KMS-11 (cell line): ENCODE data around the gene YEATS4.

Experiments used
- H2AFZ ChIP-seq: fragments of 200-600 bp; sonication (generic); 2 replicates; pipeline ENCODE4 v1.6.1; 2016; ENCODE audit warnings: antibody characterized with exemption, mixed run types, low read depth
- H3K27ac ChIP-seq: fragments of 200-600 bp; sonication (generic); 2 replicates; pipeline ENCODE4 v1.6.1; 2016; ENCODE audit warnings: mild to moderate bottlenecking, mixed run types
- H3K27me3 ChIP-seq: fragments of 200-600 bp; sonication (generic); 2 replicates; pipeline ENCODE4 v1.6.1; 2017; ENCODE audit warnings: mild to moderate bottlenecking, low read depth, mixed run types, moderate library complexity; ENCODE audit not compliant: insufficient read depth
- H3K36me3 ChIP-seq: fragments of 200-600 bp; sonication (generic); 2 replicates; pipeline ENCODE4 v1.6.1; 2017; ENCODE audit warnings: mild to moderate bottlenecking, mixed run types; ENCODE audit not compliant: insufficient read depth
- H3K4me1 ChIP-seq: fragments of 200-600 bp; sonication (generic); 2 replicates; pipeline ENCODE4 v1.6.1; 2016; ENCODE audit warnings: mild to moderate bottlenecking, low read depth, mixed run types; ENCODE audit not compliant: poor library complexity, severe bottlenecking
- H3K4me2 ChIP-seq: fragments of 200-600 bp; sonication (generic); 2 replicates; pipeline ENCODE4 v1.7.0; 2016; ENCODE audit warnings: mild to moderate bottlenecking, mixed run types
- H3K4me3 ChIP-seq: fragments of 200-600 bp; sonication (generic); IDR thresholded peaks from 2 replicates; pipeline ENCODE4 v1.6.1; 2017; ENCODE audit warnings: low read depth, low read length, mixed read lengths; ENCODE audit not compliant: insufficient read depth
- H3K79me2 ChIP-seq: fragments of 200-600 bp; sonication (generic); 2 replicates; pipeline ENCODE4 v1.6.1; 2016; ENCODE audit warnings: low read depth, mixed run types; ENCODE audit not compliant: insufficient read depth
- H3K9ac ChIP-seq: fragments of 200-600 bp; sonication (generic); 2 replicates; pipeline ENCODE4 v1.6.1; 2016; ENCODE audit warnings: mild to moderate bottlenecking, mixed run types
- H4K20me1 ChIP-seq: fragments of 200-600 bp; sonication (generic); 2 replicates; pipeline ENCODE4 v1.6.1; 2016; ENCODE audit warnings: mild to moderate bottlenecking, mixed run types; ENCODE audit not compliant: insufficient read depth
- CTCF ChIP-seq: fragments of 200-600 bp; sonication (generic); conservative IDR thresholded peaks from 2 replicates; pipeline ENCODE4 v1.6.1; 2017; ENCODE audit warnings: low read depth, mild to moderate bottlenecking, antibody characterized with exemption, low read length, moderate library complexity, mixed read lengths

The YEATS4 gene

GRCh38 chr12:69415471-69416275 is 56.1 kb downstream of the YEATS4 start:
- no peaks in the 10 kb centered on the region for H3K36me3 ChIP-seq
- H2AFZ ChIP-seq: no peak overlapping the region
- no peaks in the 10 kb centered on the region for H4K20me1 ChIP-seq
- no peak overlapping the region for H3K27ac ChIP-seq
- H3K4me1 ChIP-seq: no peaks in the 10 kb centered on the region
- peak; percentile 69 for TF ChIP-seq CTCF
- H3K79me2 ChIP-seq: no peaks in the 10 kb centered on the region
- no peaks in the 10 kb centered on the region for H3K27me3 ChIP-seq
- H3K9ac ChIP-seq: no peak overlapping the region
- H3K4me2 ChIP-seq: no peak overlapping the region
- H3K4me3 ChIP-seq: no peak overlapping the region

GRCh38 chr12:69417231-69417630 is 57.7 kb downstream of the YEATS4 start:
- Histone ChIP-seq H3K4me3 (no peak overlapping the region), H3K27ac (no peak overlapping the region), H2AFZ (no peak overlapping the region), H3K4me1 (no peaks in the 10 kb centered on the region), H3K27me3 (no peaks in the 10 kb centered on the region), H3K9ac (no peak overlapping the region), H3K4me2 (no peak overlapping the region), H3K79me2 (no peaks in the 10 kb centered on the region), H3K36me3 (no peaks in the 10 kb centered on the region), H4K20me1 (no peaks in the 10 kb centered on the region)
- TF ChIP-seq CTCF: no peak

GRCh38 chr12:69417741-69418167 is 58.2 kb downstream of the YEATS4 start:
- no peak overlapping the region for H3K9ac ChIP-seq
- no peak overlapping the region for H3K4me2 ChIP-seq
- H3K79me2 ChIP-seq: no peaks in the 10 kb centered on the region
- no peaks in the 10 kb centered on the region for H4K20me1 ChIP-seq
- H3K36me3 ChIP-seq: no peaks in the 10 kb centered on the region
- no peak for TF ChIP-seq CTCF
- H3K27me3 ChIP-seq: no peaks in the 10 kb centered on the region
- H2AFZ ChIP-seq: no peak overlapping the region
- no peak overlapping the region for H3K27ac ChIP-seq
- H3K4me1 ChIP-seq: no peaks in the 10 kb centered on the region
- H3K4me3 ChIP-seq: no peak overlapping the region

- no peak overlapping the region for H2AFZ ChIP-seq
- no peaks in the 10 kb centered on the region for H3K27me3 ChIP-seq
- H3K4me3 ChIP-seq: no peak overlapping the region
- no peak overlapping the region for H3K9ac ChIP-seq
- no peaks in the 10 kb centered on the region for H3K4me1 ChIP-seq
- no peak overlapping the region for H3K27ac ChIP-seq
- no peak for TF ChIP-seq CTCF
- H3K79me2 ChIP-seq: no peaks in the 10 kb centered on the region
- no peaks in the 10 kb centered on the region for H3K36me3 ChIP-seq
- H3K4me2 ChIP-seq: no peak overlapping the region
- H4K20me1 ChIP-seq: no peaks in the 10 kb centered on the region
These were observed 60.2 kb downstream of the YEATS4 start for GRCh38 chr12:69419701-69420100.
